ENCODE data around the gene VEZF1. TPM values are rescaled to one million over a fixed set of nuclear protein-coding genes. Genes with fewer than 3 reads are reported as not detected.
"Not testable (repeated sequence)": the region's sequence is repeated elsewhere in the genome, so short reads cannot be mapped to it uniquely, and the experiment has no call there.

Gene VEZF1
- total RNA-seq, 1 donor from 2014 or later = 43.9 TPM

DNA sequence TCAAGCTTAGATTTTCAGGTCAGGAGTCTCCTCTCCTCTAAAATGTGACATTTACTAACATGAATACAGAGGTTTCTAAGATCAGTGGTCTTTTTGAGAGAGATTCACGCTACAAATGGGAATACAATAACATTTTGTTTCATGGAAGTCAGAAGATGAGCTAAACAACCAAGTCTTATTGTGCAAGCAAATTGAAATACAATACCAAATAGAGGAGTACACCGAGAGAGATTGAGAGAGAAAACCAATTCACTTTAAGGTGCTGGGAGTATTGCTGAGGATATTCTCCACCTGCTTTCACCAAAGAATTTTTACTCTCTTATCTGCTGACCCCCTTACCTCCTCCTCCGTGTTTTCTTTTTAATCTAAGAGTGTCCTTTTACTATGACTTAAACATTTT is 11.5 kb downstream of the VEZF1 start:
- intact Hi-C loops (cut with micrococcal nuclease) = no loop called here

DNA sequence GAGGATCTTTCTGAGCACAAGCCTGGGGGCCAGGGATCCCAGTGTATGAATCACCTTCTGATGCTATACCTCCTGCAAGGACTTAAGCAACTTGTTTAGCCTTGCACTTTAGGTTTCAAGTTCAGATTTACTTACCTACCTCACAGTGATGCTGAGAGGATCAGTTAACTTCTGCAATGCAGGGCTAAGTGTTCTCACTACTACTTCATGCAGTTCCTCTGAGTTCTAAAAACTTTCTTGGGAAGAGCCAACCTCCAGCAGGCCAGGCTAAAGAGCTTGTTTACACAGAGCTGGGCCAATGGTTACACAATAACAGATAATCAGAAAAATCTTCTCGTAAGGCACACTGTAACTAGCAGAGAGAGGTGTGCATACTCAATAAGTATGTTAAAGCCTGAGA is 13.0 kb downstream of the VEZF1 start:
- intact Hi-C loops (cut with micrococcal nuclease) = no loop called here

DNA sequence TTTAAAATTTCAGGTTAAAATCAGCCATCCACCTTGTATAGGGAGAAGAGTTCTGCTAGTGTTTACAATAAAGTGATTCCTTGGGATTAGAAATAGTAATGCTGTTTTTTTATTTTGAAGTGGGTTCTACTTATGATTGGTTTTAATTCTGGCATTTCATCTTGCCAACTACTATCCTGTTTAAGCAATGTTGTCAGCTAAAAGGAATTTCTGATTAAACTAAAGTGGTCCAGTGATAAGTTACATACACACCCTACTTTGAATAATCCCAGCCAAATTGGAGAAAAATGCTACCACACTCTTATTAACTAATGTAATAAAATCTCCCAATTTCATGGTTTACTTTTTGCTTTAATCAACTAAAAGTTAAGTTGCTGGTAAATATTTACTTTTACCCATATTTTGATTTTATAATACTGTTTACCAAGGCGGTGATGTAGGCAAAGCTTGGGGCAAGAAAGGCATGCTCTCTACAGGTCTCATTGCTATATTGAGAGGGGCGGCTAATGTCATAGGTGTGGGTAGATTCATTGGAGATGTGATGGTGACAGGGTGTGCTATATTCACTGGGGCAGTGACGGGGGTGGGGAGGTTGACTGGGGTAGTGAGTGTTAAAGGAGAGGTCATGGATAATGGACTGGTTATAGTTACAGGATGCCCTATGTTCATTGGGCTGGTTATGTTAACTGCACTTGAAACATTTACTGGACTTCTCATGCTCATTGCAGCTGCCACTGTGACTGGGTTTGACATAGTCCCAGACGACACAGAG is 13.8 kb downstream of the VEZF1 start:
- intact Hi-C loops (cut with micrococcal nuclease) = not testable (repeated sequence)

DNA sequence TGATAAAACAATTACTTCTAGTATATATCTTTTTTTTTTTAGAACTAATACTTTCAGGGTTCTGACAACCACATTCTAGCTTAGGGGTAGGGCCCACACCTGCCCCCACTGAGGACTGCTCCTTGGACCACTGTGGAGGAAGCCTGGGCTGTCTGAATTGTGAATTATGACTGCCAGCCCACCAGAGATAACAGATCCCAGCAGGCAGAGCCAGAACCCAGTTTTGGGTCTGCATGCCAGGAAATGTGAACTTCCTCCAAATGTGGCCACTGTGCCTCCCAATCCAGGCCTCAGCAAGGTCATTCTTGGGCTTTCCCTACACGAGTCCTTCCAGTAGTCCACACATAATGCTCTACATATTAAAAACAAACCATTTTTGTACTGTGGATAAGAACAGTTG is 15.9 kb downstream of the VEZF1 start:
- intact Hi-C loops (cut with micrococcal nuclease) = no loop called here

DNA sequence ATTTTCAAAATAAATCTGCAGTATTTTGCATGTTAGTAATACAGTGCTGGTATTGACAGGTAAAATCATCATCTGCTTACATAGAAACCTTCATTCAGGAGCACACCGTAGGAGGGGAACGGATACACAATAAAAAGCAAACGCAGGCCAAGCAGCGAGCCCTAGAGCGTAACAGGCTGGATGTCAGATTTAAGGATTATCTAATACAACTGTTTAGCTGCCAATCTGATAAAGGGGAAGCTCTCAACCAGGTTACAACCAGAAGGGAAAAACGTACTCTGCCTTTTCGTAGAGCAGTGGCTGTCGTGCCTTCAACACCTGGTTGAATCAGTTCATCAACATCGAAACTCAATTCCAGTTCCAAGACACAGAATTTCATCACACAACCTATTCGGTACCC is 16.5 kb downstream of the VEZF1 start:
- intact Hi-C loops (cut with micrococcal nuclease) = no loop called here

DNA sequence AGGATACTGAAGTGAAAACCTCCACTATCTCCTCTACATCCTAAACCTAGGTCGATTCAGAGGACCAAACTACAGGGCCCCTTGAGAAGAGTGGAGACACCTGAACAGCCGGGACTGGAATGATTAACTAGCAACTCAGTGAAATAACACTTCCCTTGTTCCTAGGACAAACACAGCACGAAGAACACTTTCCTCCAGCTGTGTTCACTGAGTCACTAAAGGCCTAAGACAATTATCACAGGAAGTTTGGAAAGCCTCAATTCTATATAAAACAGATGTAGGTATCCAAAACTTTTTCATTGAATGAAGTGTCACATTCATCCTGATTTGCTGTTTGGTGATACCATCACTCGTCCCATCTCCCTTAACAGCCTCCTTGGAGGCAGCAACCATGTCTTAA is 17.3 kb downstream of the VEZF1 start:
- intact Hi-C loops (cut with micrococcal nuclease) = no loop called here

DNA sequence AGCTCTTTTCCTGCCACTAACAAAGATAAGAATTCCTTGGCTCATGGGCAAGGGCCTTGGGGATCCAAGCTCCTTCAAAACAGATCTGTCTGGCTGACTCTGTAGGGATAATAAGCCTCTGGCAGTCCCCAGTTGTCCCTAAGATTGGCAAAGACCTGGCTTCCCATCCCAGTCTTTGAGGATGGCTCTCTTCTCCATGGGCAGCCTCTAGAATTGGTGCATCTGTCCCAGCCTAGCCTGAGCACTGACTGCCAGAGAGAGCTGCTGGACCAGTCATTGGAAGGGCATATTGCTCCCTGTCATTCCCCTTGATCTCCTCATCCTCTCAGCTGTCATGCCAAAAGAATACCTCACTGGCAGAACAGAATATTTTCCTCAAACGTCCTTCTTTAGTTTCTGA is 19.6 kb downstream of the VEZF1 start:
- intact Hi-C loops (cut with micrococcal nuclease) = no loop called here

DNA sequence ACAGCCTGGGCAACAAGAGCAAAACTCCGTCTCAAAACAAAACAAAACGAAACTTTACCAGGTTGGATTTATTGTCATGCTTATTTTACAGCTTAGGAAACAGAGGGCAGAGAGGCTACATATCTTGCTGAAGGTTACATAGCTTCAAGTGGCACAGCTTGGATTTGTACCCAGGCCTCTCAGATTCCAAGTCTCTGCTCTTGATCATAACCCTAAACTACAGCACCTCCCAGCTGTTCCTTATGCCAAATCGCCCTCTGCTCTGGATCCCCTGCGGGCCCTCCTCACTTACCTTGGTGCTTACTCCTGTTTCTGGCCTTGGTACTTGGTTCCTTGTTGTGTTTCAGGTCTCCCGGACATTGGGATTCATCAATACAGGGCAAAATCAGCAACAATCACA is 21.2 kb downstream of the VEZF1 start:
- intact Hi-C loops (cut with micrococcal nuclease) = no loop called here

DNA sequence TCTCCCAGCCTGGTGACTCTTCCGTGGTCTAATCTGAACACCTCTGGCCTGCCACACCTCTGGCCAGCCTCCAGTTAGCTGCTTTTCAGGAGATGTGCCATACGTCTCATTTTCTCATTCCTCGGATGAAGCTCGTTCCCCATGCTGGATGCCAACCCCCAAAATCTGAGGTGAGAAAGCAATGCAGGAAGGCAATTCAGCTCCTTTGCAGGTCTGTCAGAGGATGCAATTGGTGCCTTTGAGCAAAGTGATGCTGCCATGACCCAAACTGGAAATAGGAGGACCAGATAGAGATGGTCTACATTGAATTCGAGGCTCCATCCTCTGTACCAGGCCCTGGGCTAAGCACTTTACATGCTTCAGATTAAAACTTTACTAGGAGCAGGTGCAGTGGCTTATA is 21.8 kb downstream of the VEZF1 start:
- intact Hi-C loops (cut with micrococcal nuclease) = no loop called here

DNA sequence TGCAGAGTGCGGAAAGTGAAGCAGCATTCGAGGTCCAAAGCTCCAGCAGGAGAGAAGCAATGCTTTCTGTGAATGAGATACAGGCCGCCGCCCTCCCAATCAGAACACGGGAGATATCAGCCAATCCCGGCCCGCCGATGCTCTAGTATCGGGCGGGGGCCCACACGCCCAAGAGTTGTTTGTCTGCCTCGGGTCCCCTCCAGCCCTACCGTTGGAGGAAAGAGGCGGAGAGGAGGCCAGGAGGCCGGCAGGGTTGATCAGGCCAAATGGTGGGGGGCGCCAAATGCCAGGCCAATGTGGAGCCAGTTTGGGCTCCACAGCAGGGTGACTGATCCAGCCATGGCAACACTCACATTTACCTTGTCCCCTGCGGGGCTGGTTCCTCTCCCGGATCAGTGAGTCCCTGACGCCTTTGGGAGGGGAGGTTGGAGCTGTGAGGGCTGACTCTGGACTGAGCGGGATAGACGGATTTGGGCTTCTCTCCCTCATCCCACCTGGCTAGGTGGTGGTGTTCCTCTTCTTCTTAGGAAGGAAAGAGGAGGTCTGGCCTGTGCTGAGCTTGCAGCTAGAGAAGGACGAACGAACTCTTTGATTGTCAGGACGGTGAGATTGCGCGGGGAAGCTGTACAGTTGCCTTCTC is 22.4 kb downstream of the VEZF1 start:
- intact Hi-C loops (cut with micrococcal nuclease) = no loop called here

DNA sequence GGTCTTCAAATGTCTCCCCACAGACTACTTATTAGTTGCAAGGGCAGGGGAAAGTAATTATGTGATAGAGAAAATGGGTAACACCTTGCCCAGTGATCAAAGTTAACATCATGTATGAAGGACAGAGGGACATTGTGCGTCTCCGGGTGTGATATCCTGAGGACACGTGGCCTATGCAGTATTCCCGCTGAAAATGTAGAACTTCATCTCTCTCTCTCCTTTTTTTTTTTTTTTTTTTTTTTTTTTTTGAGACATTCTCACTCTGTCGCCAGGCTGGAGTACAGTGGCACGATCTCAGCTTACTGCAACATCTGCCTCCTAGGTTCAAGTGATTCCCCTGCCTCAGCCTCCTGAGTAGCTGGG is 24.9 kb downstream of the VEZF1 start:
- intact Hi-C loops (cut with micrococcal nuclease) = no loop called here

DNA sequence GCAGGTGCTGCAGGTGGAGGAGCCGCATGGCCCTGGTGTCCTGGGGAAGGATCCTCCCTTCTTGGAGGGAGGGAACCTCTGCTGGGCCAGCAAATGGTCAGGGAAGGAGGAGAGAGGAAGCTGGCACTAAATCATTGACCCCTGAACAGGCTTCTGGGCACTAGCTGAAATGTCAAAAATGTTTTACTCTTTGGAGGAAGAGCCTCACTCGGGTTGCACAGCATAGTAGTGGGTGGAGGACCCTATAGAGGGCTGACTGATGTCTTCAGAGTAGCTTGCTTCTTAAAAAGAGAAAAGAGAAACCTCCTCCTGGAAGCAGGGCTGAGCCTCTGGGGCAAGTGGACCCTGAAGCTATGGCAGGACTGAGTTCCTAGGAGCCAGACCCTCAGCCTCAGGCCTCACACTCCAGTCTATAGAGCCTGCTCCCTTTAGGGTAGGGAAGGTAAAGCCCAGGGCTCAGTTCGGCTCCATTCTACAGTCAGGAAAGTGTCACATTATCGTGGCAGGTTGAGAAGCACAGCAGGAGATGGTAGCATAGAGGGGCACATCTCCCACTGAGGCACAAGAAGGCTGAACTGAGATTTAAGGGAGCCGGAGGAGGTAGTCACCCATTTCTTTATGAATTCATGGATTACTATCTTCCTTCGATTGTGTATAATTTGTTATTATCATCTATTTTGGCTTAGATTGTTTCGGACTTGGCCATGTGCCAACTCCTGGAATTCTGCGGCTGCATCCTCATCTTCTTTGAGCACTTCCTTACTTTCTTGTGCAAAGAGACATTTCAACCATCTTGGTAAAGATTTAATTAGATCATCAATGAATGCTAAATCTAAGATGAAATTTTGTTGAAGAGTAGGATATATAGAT is 25.5 kb downstream of the VEZF1 start:
- intact Hi-C loops (cut with micrococcal nuclease) = no loop called here

DNA sequence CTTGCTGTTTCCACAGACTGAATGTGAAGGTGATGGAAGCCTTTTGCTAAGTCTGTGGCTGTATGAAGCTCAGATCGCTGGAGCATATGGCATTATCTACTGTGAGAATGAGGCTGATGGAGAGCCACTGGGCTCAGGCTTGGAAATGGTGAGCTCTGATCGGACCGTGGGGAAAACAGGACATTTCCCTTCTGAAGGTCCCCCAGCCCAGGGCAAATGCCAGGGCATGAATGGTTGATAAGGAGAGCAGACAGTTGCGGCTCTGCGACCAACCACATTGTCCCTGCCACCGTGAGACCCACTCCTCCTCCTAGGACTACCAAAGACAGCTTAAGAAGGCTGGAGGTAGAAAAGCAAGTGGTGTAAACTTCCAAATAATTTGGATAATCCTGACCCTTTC is 28.1 kb downstream of the VEZF1 start:
- intact Hi-C loops (cut with micrococcal nuclease) = no loop called here

DNA sequence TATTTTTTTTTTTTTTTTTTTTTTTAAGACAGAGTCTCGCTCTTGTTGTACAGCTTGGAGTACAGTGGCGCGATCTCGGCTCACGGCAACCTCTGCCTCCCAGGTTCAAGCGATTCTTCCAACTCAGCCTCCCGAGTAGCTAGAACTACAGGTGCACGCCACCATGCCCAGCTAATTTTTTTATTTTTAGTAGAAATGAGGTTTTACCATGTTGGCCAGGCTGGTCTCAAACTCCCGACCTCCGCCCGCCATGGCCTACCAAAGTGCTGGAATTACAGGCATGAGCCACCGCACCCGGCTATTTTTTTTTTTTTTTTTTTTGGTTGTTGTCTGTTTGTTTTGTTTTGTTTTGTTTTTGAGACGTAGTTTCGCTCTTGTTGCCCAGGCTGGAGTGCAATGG is 29.7 kb downstream of the VEZF1 start:
- intact Hi-C loops (cut with micrococcal nuclease) = not testable (repeated sequence)

DNA sequence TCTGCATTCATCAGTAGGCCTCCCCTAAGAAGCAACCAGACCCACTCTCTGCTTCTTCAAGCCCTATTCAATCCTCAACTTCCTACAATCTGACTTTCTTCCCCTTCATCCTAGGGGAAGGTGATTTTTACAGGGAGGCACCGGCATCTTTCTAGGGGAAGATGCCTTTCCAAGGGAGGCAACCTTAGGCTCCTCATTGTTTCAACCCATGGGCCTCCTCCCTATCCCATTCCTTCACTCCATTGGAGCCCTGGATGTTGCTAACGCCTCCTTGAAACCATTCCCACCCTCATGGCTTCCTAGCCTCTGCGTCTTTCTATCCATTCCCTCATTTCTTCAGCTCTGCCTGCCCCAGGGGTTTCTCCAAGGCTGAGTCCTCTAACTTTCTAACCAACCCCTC is 30.2 kb downstream of the VEZF1 start:
- intact Hi-C loops (cut with micrococcal nuclease) = loop anchor here (2.0 kb wide), 1 partner anchor 31 kb away; the partner anchor contains the start of gene VEZF1

DNA sequence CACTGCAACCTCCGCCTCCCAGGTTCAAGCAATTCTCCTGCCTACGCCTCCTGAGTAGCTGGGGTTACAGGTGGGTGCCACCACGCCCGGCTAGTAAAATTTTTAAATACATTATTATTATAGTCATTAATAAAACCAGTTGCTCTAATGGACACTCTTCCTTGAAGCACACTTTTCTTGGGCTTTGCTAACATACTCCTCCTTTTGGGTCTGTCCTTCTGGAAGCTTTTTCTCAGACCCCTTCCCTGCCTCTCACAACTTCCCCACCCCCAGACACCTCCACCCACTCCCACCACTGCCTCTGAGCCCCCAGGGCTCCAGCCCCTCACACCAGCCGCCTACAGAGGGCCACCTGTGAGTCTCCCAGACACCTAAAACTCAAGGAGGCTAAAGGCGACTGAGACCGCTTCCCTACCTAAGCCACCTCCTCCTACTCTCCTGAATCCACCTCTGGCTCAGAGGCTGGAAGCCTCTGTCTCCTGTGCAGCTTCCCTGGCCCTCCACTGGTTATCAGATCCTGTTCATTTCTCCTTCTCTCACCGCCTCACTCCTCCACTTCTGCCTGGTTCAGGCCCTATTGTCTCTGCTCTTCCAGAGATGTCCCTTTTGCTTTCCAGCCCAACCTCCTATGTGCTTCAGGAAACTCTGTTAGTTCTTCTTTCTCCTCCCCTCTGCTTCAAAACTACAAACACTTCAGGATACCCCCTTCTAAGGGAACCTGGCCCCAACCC is 30.8 kb downstream of the VEZF1 start:
- intact Hi-C loops (cut with micrococcal nuclease) = loop anchor here (2.0 kb wide), 1 partner anchor 32 kb away; the partner anchor contains the start of gene VEZF1

DNA sequence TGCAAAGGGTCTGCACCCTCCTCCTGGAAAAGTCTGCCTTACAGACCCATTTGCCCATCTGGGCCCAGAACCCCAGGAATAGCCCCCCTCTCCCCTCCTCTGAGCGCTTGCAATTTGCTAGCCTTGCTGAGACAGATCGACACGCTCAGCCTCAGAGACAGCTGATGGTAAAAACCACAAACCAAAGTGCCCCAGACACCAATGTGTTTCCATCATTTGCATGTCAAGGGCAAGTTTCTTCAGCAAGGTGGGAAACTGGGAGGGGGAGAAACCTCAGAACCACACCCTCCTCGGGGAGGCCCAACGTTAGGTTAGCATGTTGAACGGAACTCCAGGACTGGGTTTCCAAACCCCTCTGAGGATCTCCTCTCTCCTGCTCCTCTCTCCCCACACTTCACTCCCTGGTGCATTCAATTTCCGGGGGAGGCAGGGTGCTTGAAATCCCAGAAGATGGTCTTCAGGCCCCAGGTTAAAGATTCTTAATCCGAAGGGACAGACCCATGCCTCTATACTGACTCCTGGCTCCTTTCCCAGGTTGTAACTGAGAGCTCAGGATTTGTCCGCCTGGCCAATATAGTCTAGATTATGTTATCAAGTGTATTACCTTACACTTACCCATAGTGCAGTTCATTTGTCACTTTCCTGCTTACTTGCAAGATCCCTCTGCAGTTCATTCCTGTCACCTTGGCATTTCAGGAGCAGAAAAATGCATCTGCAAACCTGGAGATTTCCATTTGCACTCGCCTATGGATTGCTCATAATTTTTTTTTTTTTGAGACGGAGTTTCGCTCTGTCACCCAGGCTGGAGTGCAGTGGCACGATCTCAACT is 31.5 kb downstream of the VEZF1 start:
- intact Hi-C loops (cut with micrococcal nuclease) = loop anchor here (1.0 to 2.0 kb wide), 2 partner anchors 8 to 32 kb away; partner anchors contain the start of gene VEZF1

DNA sequence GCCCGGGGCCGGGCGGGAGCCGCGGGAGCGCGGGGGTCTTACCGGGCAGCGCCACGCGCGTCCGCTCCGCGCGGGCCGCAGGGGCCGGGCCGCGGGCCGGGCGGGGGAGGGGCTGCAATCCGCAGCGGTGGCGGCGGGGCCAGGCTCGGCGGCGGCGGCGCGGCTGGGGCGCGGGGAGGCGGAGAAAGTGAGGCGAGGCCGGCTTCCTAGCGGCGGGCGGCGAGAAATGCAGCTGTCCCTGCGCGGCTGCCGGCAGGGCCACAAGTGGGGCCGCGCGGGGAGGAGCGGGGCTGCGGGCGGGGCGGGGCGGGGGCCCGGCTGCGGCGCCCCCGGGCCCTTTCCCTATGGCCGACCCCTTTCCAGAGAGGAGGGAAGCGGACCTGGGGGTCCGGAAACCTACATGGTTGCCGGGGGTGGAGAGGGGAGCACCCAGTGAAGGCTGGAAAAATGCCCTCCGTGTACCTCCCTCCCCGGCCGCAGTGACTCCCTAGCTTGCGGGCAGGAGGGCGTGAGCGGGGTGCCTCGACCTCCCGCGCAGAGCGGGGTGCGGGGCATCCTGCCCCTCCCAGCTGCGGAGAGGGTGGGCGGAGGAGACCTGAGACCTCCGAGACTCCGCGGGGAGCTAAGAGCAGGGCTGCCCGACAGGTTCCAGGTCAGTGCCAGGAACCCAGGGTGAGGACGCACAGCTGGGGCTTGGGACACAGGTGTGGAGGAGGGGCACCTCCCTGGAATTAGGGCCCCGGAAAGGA is 32.7 kb downstream of the VEZF1 start, which contains the start of gene CUEDC1:
Gene CUEDC1 (minus strand): TSS at position 230 of the 749 bp plus-strand sequence. CDS start 69,848 bp downstream, outside the sequence.
- intact Hi-C loops (cut with micrococcal nuclease) = no loop called here

DNA sequence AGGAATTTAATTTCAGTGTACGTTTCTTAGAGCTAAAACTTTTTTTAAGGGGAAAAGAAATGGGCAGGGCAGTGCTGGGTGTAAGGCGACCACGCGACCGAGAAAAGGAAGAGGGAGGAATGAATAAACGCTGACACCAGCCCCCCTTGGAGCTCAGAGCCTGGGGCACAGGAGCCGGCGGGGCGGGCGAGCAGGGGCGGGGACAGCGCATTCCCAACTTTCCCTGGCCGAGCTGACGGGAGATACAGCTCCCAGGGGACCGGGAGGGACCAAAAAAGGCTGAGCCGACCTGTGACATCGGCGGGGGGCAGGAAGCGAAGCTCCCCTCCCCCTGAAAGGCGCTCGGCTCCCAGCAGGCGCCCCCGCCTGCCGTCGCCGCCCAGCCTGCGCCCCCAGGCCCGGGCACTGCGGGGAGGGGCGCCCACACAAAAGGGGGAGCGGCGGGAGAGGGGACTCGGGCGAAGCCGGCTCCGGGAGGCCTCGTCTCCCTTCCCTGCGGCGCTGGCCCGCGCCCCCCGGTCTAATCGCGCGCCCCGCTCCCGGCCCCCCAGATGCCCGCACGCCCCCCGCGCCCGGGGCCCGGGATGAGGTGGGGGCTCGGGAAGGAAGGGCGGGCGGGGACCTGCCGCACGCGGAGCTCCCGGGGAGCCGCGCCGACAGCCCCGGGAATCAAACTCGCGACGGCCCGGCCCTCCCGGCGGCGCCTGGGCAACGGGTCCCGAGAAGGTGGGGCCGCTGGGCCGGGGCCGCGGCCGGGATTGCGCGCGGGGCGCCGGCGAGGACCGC is 33.5 kb downstream of the VEZF1 start:
- intact Hi-C loops (cut with micrococcal nuclease) = no loop called here

All from T-helper 1 cell treated with Interleukin-12 subunit alpha and Interleukin-12 subunit beta and Interleukin-4 antibody, amounts not matched to agents 30 ng/mL and 1 ng/mL, for 36 hours (primary cell).